ENCODE measurements around the gene ILK.

- TF ChIP-seq POLR2A (IDR thresholded peaks at IDR 0.05), result no peak
- no peak for TF ChIP-seq CTCF (IDR thresholded peaks at IDR 0.05)
Observed at GRCh38 chr11:6646071-6646470, 42.5 kb downstream of the ILK start.

Data from Peyer's patch (tissue), 4 donors.